ENCODE measurements around the gene FBXO24. TPM values are rescaled to one million over a fixed set of nuclear protein-coding genes. Genes with fewer than 3 reads are reported as not detected.

The FBXO24 gene
- total and polyA plus RNA-seq, 2 of the 8 experiments (the other 6 are each of a cell fraction or from before 2014, with no cell fraction given), result 0.35 to 0.57 TPM

- no peak overlapping the region for H2BK15ac ChIP-seq (ENCODE audit: low read length)
- WGBS, 2 experiments (ENCODE audit: extremely low coverage in 1 of 2, insufficient coverage in 1 of 2, insufficient read length in 1 of 2, insufficient replicate concordance in 2 of 2, low coverage in 1 of 2, low lambda C conversion rate in 2 of 2, missing lambda C conversion rate in 1 of 2), result 58% methylated on average over 3 of the region's 3 CpGs; no CpG with 5 or more reads in 1 of the 2 experiments
- H2BK120ac ChIP-seq (replicated peaks; ENCODE audit: low read depth, low read length), result no peak overlapping the region
- no peak overlapping the region for H3K56ac ChIP-seq (replicated peaks; ENCODE audit: insufficient read length, low read depth, low read length)
- peak overlapping the region; percentile 35; the same call in 1 of the 2 replicates for H2BK20ac ChIP-seq (ENCODE audit: low read length)
- H2AK5ac ChIP-seq (ENCODE audit: low read depth, low read length), result no peak overlapping the region
- TF ChIP-seq JUND (IDR thresholded peaks at IDR 0.05; ENCODE audit: low read length) (peak; percentile 66; the same call in 1 of the 2 replicates), CTCF (IDR thresholded peaks at IDR 0.05; ENCODE audit: control extremely low read depth in 1 of 3, insufficient read depth in 1 of 3, low read depth in 1 of 3, low read length in 3 of 3) (peak in 1 of 3 experiments; percentile 12; a peak in 2 of 4 replicates), RBBP5 (IDR thresholded peaks at IDR 0.05; ENCODE audit: borderline replicate concordance, low read depth, low read length) (no peak), POLR2A (IDR thresholded peaks at IDR 0.05; ENCODE audit: control extremely low read depth in 1 of 2, low read depth in 2 of 2, low read length in 2 of 2) (peak in 1 of 2 experiments; percentile 33; a peak in 1 of 3 replicates), MAX (IDR thresholded peaks at IDR 0.05) (peak; percentile 74)
- H3K4me3 ChIP-seq (ENCODE audit: extremely low read depth in 1 of 4, insufficient read depth in 2 of 4, low read depth in 3 of 4, low read length in 4 of 4), result no peak overlapping the region; a peak in 1 of 8 replicates
- peak overlapping the region in 1 of 4 experiments; percentile 3; a peak in 3 of 7 replicates for H3K9ac ChIP-seq (replicated peaks in 1 of 4; ENCODE audit: extremely low read depth in 1 of 4, low read depth in 3 of 4, low read length in 3 of 4)
- peak overlapping the region; percentile 44; the same call in 1 of the 2 replicates for H2BK12ac ChIP-seq (ENCODE audit: low read depth, low read length)
- 0 out of 2 replicates have a peak overlapping the region, but pooled peaks have one; percentile 27 for H2BK5ac ChIP-seq (ENCODE audit: low read depth, low read length)
- peaks cover 0 to under 1% (median under 1%) of the 10 kb centered on the region in 4 experiments; a peak in 1 of 7 replicates for H3K27me3 ChIP-seq (replicated peaks in 1 of 4; ENCODE audit: control insufficient read depth in 3 of 4, extremely low read depth in 1 of 4, insufficient read depth in 3 of 4, low read length in 3 of 4)
- CTCF ChIA-PET (ENCODE audit: partially characterized antibody), result interaction anchor here (0.8 to 26.5 kb wide), 11 partner anchors 8 to 125 kb away, joined by 3 to 341 read pairs (median 4); no protein-coding TSS in a partner anchor
- no peak overlapping the region for H4K8ac ChIP-seq (ENCODE audit: extremely low read depth, insufficient read depth, low read length)
- no peaks in the 10 kb centered on the region for H4K20me1 ChIP-seq (replicated peaks in 1 of 2; ENCODE audit: control insufficient read depth in 1 of 2, insufficient read depth in 2 of 2, low read length in 2 of 2)
- no peak overlapping the region for H4K91ac ChIP-seq (replicated peaks; ENCODE audit: insufficient read length, low read length)
- FAIRE-seq (no peak), DNase-seq (ENCODE audit: low read depth in 1 of 2, low spot score in 2 of 2) (no peak)
- peaks cover 0 to 40% of the 10 kb centered on the region in 2 experiments; a peak in 3 of 4 replicates for H3K79me2 ChIP-seq (ENCODE audit: control insufficient read depth in 1 of 2, insufficient read depth in 2 of 2, low read length in 2 of 2)
- H3K23me2 ChIP-seq (ENCODE audit: low read depth, low read length), result no peaks in the 10 kb centered on the region
- H3K4me2 ChIP-seq (ENCODE audit: insufficient read depth in 1 of 2, low read depth in 2 of 2, low read length in 2 of 2), result peak overlapping the region; percentile 27 to 35; a peak in 3 of 4 replicates
- no peak overlapping the region for H3K14ac ChIP-seq (ENCODE audit: insufficient read length)
- H3K18ac ChIP-seq (ENCODE audit: extremely low read depth, low read length), result no peak overlapping the region
- H3K27ac ChIP-seq (ENCODE audit: low read depth, low read length), result peak overlapping the region; percentile 0; the same call in 1 of the 2 replicates
- peaks cover 2% of the 10 kb centered on the region; the same call in 1 of the 2 replicates for H3K79me1 ChIP-seq (ENCODE audit: low read depth, low read length)
- no peak overlapping the region for H3K4ac ChIP-seq (replicated peaks; ENCODE audit: insufficient read length, low read depth, low read length)
- peaks cover 11 to 44% (median 26%) of the 10 kb centered on the region in 4 experiments; a peak in 6 of 7 replicates for H3K4me1 ChIP-seq (replicated peaks in 1 of 4; ENCODE audit: control insufficient read depth in 3 of 4, insufficient read depth in 4 of 4, low read length in 3 of 4)
- no peak overlapping the region for H3K23ac ChIP-seq (ENCODE audit: insufficient read length)
- no peaks in the 10 kb centered on the region for H3K9me3 ChIP-seq (ENCODE audit: insufficient read depth in 2 of 2, low read depth in 1 of 2, low read length in 1 of 2)
- H4K5ac ChIP-seq (ENCODE audit: insufficient read length, low read depth, low read length), result no peak overlapping the region
- H3K36me3 ChIP-seq (ENCODE audit: control insufficient read depth in 2 of 4, insufficient read depth in 4 of 4, low read length in 3 of 4), result peaks cover 2 to 8% (median 3%) of the 10 kb centered on the region in 4 experiments; a peak in 5 of 8 replicates
- no peak overlapping the region for H2AFZ ChIP-seq (ENCODE audit: low read length)
- POLR2A ChIA-PET (ENCODE audit: partially characterized antibody), result interaction anchor here (1.0 to 2.9 kb wide), 5 partner anchors 11 to 116 kb away, joined by 4 to 10 read pairs (median 4); partner anchors contain the start of genes MEPCE and ZCWPW1
Observed at GRCh38 chr7:100545360-100546128, 40.6 kb upstream of the FBXO24 start.

Measured in H1 (cell line).